WTC11 (cell line): Measurements from ENCODE around the gene PDE8A. TPM values are rescaled to one million over a fixed set of nuclear protein-coding genes. Genes with fewer than 3 reads are reported as not detected.
A peak's percentile ranks its signal among the peaks of the same experiment; 100 is the strongest.

Experiments used
- ATAC-seq: fragments of 200-7000 bp; cut with Tn5 transposase; 2 replicates; pipeline ENCODE4 v1.10.0; 2021; ENCODE audit warnings: mild to moderate bottlenecking, moderate library complexity
- CTCF ChIA-PET: fragments of 300-600 bp; sonication (Branson Sonifier 250); formaldehyde crosslinking; loops from one replicate; lab custom pipeline; 2021; ENCODE audit warnings: antibody characterized with exemption; lab: Charles Lee
- POLR2A ChIA-PET: fragments of 350-600 bp; sonication (Branson Sonifier 250); formaldehyde crosslinking; loops from one replicate; lab custom pipeline; 2021; ENCODE audit warnings: antibody characterized with exemption; lab: Charles Lee
- DNase-seq: peaks from one replicate; pipeline ENCODE4 v3.0.0; 2021; ENCODE audit warnings: low spot score
- H3K27ac Mint-ChIP-seq: 2 replicates; pipeline ENCODE4 v1.8.0; 2021; ENCODE audit warnings: mixed read lengths
- H3K27me3 Mint-ChIP-seq: 2 replicates; pipeline ENCODE4 v1.8.0; 2021; ENCODE audit warnings: low read depth, mild to moderate bottlenecking, moderate library complexity, mixed read lengths
- H3K36me3 Mint-ChIP-seq: 2 replicates; pipeline ENCODE4 v1.8.0; 2021; ENCODE audit warnings: mixed read lengths
- H3K4me1 Mint-ChIP-seq: 2 replicates; pipeline ENCODE4 v1.8.0; 2022; ENCODE audit warnings: mixed read lengths
- H3K4me3 Mint-ChIP-seq: 2 replicates; pipeline ENCODE4 v1.8.0; 2021; ENCODE audit warnings: mild to moderate bottlenecking, moderate library complexity, mixed read lengths
- H3K9me3 Mint-ChIP-seq: 2 replicates; pipeline ENCODE4 v1.8.0; 2021; ENCODE audit warnings: mixed read lengths
- ATF1 ChIP-seq: sonication (generic); formaldehyde crosslinking; IDR thresholded peaks from 2 replicates; pipeline ENCODE4 v1.8.1; 2023; ENCODE audit warnings: mild to moderate bottlenecking, moderate library complexity, missing genetic modification reagents
- CBFB ChIP-seq: sonication (generic); formaldehyde crosslinking; IDR thresholded peaks from 2 replicates; pipeline ENCODE4 v1.8.1; 2022; ENCODE audit warnings: mild to moderate bottlenecking, low read depth, missing genetic modification reagents
- FOXK1 ChIP-seq: sonication (generic); formaldehyde crosslinking; IDR thresholded peaks from 2 replicates; pipeline ENCODE4 v1.8.0; 2022; ENCODE audit warnings: mild to moderate bottlenecking, moderate library complexity, missing genetic modification reagents
- FOXP4 ChIP-seq: sonication (generic); formaldehyde crosslinking; IDR thresholded peaks from 2 replicates; pipeline ENCODE4 v1.8.0; 2022; ENCODE audit warnings: mild to moderate bottlenecking, missing genetic modification reagents
- GTF2I ChIP-seq: fragments of 250-450 bp; sonication (Bioruptor Pico); conservative IDR thresholded peaks from 2 replicates; pipeline ENCODE4 v1.4.0; 2021; ENCODE audit warnings: mild to moderate bottlenecking
- MXD4 ChIP-seq: fragments of 250-450 bp; sonication (Bioruptor Pico); IDR thresholded peaks from 2 replicates; pipeline ENCODE4 v1.8.0; 2021; ENCODE audit warnings: mild to moderate bottlenecking, moderate library complexity, borderline replicate concordance
- NR3C1 ChIP-seq: sonication (generic); formaldehyde crosslinking; conservative IDR thresholded peaks from 2 replicates; pipeline ENCODE4 v1.8.1; 2023; ENCODE audit warnings: low read depth, mild to moderate bottlenecking, missing genetic modification reagents
- SMAD3 ChIP-seq: sonication (generic); formaldehyde crosslinking; IDR thresholded peaks from 2 replicates; pipeline ENCODE4 v1.8.0; 2022; ENCODE audit warnings: missing genetic modification reagents, mild to moderate bottlenecking, borderline replicate concordance
- TEAD1 ChIP-seq: sonication (generic); formaldehyde crosslinking; IDR thresholded peaks from 2 replicates; pipeline ENCODE4 v1.8.0; 2022; ENCODE audit warnings: mild to moderate bottlenecking, missing genetic modification reagents
- ZNF512 ChIP-seq: sonication (generic); formaldehyde crosslinking; IDR thresholded peaks from 2 replicates; pipeline ENCODE4 v1.8.1; 2022; ENCODE audit warnings: missing genetic modification reagents, borderline replicate concordance
- ZNF671 ChIP-seq: fragments of 250-450 bp; sonication (Bioruptor Pico); IDR thresholded peaks from 2 replicates; pipeline ENCODE4 v1.8.0; 2021; ENCODE audit warnings: mild to moderate bottlenecking
- total RNA-seq: library from RNA; stranded (reverse); gene quantifications from 3 replicates; pipeline ENCODE4 v1.2.3, GENCODE V29; 2021
- TF ChIP-seq, protein P1 (sequence below): sonication (generic); formaldehyde crosslinking; IDR thresholded peaks from 2 replicates; pipeline ENCODE4 v1.8.1; 2022; ENCODE audit warnings: mild to moderate bottlenecking, moderate library complexity, missing genetic modification reagents
- TF ChIP-seq, protein P2 (sequence below): sonication (generic); formaldehyde crosslinking; IDR thresholded peaks from 2 replicates; pipeline ENCODE4 v1.8.1; 2023; ENCODE audit warnings: mild to moderate bottlenecking, missing genetic modification reagents
- TF ChIP-seq, protein P3 (sequence below): sonication (generic); formaldehyde crosslinking; conservative IDR thresholded peaks from 2 replicates; pipeline ENCODE4 v1.8.1; 2022; ENCODE audit warnings: mild to moderate bottlenecking, missing genetic modification reagents
- TF ChIP-seq, protein P4 (sequence below): sonication (generic); formaldehyde crosslinking; IDR thresholded peaks from 2 replicates; pipeline ENCODE4 v1.8.0; 2022; ENCODE audit warnings: mild to moderate bottlenecking, missing genetic modification reagents

The PDE8A gene
- total RNA-seq, 1 experiment from 2014 or later = 13.9 TPM

- H3K36me3 Mint-ChIP-seq = no peaks in the 10 kb centered on the region
- no peak overlapping the region for H3K4me3 Mint-ChIP-seq
- CTCF ChIA-PET = no interaction called here
- no peaks in the 10 kb centered on the region for H3K9me3 Mint-ChIP-seq
- no peak overlapping the region for H3K27ac Mint-ChIP-seq
- DNase-seq (no peak), ATAC-seq (no peak)
- peaks cover 14% of the 10 kb centered on the region for H3K4me1 Mint-ChIP-seq
- TF ChIP-seq GTF2I (CRISPR knock-in tag) = no peak
- no peak for TF ChIP-seq NR3C1 (CRISPR knock-in tag)
- TF ChIP-seq ATF1 (CRISPR knock-in tag) = no peak
- TF ChIP-seq ZNF512 = no peak
- TF ChIP-seq FOXK1 = no peak
- no peak for TF ChIP-seq MXD4
- TF ChIP-seq, protein P1, sequence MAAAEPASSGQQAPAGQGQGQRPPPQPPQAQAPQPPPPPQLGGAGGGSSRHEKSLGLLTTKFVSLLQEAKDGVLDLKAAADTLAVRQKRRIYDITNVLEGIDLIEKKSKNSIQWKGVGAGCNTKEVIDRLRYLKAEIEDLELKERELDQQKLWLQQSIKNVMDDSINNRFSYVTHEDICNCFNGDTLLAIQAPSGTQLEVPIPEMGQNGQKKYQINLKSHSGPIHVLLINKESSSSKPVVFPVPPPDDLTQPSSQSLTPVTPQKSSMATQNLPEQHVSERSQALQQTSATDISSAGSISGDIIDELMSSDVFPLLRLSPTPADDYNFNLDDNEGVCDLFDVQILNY (CRISPR knock-in tag) = no peak
- TF ChIP-seq TEAD1 (CRISPR knock-in tag) = no peak
- no peak for TF ChIP-seq CBFB (CRISPR knock-in tag)
- TF ChIP-seq SMAD3 (CRISPR knock-in tag) = no peak
- POLR2A ChIA-PET = no interaction called here
- H3K27me3 Mint-ChIP-seq = no peaks in the 10 kb centered on the region
Measured at GRCh38 chr15:85041230-85041629, 59.6 kb downstream of the PDE8A start.

- Mint-ChIP-seq H3K9me3 (no peaks in the 10 kb centered on the region), H3K27ac (no peak overlapping the region), H3K4me3 (no peak overlapping the region), H3K27me3 (no peaks in the 10 kb centered on the region), H3K4me1 (peaks cover 14% of the 10 kb centered on the region; the same call in 1 of the 2 replicates), H3K36me3 (no peaks in the 10 kb centered on the region)
- CTCF ChIA-PET = interaction anchor here (0.6 to 3.0 kb wide), 21 partner anchors 9 to 456 kb away, joined by 3 to 19 read pairs (median 5); partner anchors contain the start of gene PDE8A
- no peak for TF ChIP-seq FOXP4 (CRISPR knock-in tag)
- POLR2A ChIA-PET = interaction anchor here (0.8 kb wide), 1 partner anchor 63 kb away, joined by 3 read pairs; no protein-coding TSS in a partner anchor
- peak; percentile 94 for ATAC-seq
- DNase-seq = peak; percentile 64
Measured at GRCh38 chr15:85044251-85044853, 62.7 kb downstream of the PDE8A start.

DNA sequence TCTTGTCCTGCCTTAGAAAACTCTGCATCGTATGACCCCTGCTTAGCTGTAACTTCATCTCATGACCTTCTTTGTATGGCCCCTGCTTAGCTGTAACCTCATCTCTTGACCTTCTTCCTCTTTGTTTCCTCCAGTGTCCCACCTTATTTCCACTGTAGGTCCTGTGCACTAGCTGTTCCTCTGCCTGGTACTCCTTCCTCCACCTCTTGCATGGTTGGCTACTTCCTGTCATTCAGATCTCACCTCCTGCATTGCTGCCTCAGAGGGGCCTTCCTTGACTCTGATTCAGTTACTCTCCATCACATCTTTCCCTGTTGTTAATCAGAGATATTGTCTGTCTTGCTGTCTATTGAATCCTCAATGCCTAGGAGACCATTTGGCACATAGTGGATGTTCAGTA, 63.2 kb downstream of the PDE8A start:
- Mint-ChIP-seq H3K4me1 (peaks cover 14% of the 10 kb centered on the region; the same call in 1 of the 2 replicates), H3K27ac (no peak overlapping the region), H3K4me3 (no peak overlapping the region), H3K9me3 (no peaks in the 10 kb centered on the region), H3K36me3 (no peaks in the 10 kb centered on the region), H3K27me3 (no peaks in the 10 kb centered on the region)
- CTCF ChIA-PET = interaction anchor here (1.0 to 3.0 kb wide), 12 partner anchors 10 to 457 kb away, joined by 3 to 19 read pairs (median 11); partner anchors contain the start of gene PDE8A
- no peak for TF ChIP-seq TEAD1 (CRISPR knock-in tag)
- POLR2A ChIA-PET = interaction anchor here (0.8 kb wide), 1 partner anchor 64 kb away, joined by 3 read pairs; no protein-coding TSS in a partner anchor
- ATAC-seq (no peak), DNase-seq (no peak)

DNA sequence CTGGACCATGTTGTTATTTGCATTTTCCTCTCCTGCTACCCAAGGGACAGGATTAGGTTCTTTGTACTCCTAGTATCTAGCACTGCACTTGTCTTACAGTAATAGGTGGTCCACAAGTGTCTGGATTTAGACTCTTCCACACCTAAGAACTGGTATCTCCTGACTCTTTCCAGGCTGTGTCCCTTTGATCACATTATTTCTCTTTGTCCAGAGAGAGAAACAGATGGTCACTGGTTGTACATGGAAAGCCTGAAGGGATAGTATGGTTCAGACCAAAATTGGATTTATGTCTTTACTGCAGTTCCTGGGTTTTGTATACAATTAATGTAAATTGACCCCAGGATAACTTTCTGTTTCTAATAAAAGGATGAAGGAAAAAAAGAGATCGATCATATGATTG, 64.0 kb downstream of the PDE8A start:
- ChIA-PET POLR2A (no interaction called here), CTCF (interaction anchor here (0.6 to 3.0 kb wide), 4 partner anchors 23 to 123 kb away, joined by 6 to 19 read pairs (median 13); no protein-coding TSS in a partner anchor)
- H3K27me3 Mint-ChIP-seq = no peaks in the 10 kb centered on the region
- no peak overlapping the region for H3K27ac Mint-ChIP-seq
- DNase-seq (no peak), ATAC-seq (no peak)
- no peaks in the 10 kb centered on the region for H3K36me3 Mint-ChIP-seq
- no peak overlapping the region for H3K4me3 Mint-ChIP-seq
- H3K4me1 Mint-ChIP-seq = peaks cover 14% of the 10 kb centered on the region; the same call in 1 of the 2 replicates
- no peaks in the 10 kb centered on the region for H3K9me3 Mint-ChIP-seq
- TF ChIP-seq, protein P2, sequence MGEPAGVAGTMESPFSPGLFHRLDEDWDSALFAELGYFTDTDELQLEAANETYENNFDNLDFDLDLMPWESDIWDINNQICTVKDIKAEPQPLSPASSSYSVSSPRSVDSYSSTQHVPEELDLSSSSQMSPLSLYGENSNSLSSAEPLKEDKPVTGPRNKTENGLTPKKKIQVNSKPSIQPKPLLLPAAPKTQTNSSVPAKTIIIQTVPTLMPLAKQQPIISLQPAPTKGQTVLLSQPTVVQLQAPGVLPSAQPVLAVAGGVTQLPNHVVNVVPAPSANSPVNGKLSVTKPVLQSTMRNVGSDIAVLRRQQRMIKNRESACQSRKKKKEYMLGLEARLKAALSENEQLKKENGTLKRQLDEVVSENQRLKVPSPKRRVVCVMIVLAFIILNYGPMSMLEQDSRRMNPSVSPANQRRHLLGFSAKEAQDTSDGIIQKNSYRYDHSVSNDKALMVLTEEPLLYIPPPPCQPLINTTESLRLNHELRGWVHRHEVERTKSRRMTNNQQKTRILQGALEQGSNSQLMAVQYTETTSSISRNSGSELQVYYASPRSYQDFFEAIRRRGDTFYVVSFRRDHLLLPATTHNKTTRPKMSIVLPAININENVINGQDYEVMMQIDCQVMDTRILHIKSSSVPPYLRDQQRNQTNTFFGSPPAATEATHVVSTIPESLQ = no peak
- no peak for TF ChIP-seq ZNF671
- TF ChIP-seq, protein P3, sequence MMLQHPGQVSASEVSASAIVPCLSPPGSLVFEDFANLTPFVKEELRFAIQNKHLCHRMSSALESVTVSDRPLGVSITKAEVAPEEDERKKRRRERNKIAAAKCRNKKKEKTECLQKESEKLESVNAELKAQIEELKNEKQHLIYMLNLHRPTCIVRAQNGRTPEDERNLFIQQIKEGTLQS (CRISPR knock-in tag) = no peak
- TF ChIP-seq, protein P4, sequence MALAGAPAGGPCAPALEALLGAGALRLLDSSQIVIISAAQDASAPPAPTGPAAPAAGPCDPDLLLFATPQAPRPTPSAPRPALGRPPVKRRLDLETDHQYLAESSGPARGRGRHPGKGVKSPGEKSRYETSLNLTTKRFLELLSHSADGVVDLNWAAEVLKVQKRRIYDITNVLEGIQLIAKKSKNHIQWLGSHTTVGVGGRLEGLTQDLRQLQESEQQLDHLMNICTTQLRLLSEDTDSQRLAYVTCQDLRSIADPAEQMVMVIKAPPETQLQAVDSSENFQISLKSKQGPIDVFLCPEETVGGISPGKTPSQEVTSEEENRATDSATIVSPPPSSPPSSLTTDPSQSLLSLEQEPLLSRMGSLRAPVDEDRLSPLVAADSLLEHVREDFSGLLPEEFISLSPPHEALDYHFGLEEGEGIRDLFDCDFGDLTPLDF (CRISPR knock-in tag) = no peak
